GM21526 (cell line): Measurements from ENCODE around the gene TMEM63C.

Experiments
- ATAC-seq: cut with Tn5 transposase; IDR thresholded peaks from one replicate; pipeline ENCODE4 v1.9.1; 2021; ENCODE audit warnings: moderate library complexity; ENCODE audit not compliant: unreplicated experiment, low FRiP score

The TMEM63C gene

GRCh38 chr14:77181603-77182437 is at the start of gene TMEM63C:
TMEM63C (plus strand) TSS chr14:77181798; CDS start chr14:77218814, 37,016 bp downstream.
- ATAC-seq: no peak

GRCh38 chr14:77131871-77132486 is 49.6 kb upstream of the TMEM63C start:
- ATAC-seq: no peak

DNA sequence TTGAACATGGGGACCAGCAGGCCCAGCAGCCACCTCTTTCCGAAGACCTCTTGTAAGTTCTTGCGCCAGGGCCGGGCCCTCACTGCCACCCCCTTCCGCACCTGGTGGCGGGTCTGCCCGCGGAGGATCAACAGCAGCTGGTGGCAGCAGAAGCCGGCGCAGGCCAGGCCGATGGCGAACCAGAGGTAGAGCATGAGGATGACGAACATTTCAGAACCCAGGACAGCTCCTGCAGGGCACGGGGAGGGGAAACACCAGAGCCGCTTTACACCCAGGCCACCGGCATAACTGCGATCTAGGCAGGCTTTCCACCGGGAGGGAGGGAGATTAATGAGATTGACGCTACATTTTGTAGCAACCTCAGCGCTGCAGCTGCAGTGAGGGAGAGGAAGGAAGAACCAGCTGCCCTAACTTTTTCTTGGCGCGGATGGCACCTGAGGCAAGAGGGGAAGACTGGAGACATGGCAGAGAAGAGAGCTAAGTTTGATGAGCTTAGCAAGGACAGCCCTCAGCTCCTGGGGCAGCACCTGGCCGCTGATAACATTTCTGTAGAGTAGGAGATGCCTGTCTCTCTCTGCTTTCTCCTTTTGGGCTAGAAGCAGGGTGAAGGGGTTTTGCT is 47.8 kb upstream of the TMEM63C start:
- peak; percentile 64 for ATAC-seq

DNA sequence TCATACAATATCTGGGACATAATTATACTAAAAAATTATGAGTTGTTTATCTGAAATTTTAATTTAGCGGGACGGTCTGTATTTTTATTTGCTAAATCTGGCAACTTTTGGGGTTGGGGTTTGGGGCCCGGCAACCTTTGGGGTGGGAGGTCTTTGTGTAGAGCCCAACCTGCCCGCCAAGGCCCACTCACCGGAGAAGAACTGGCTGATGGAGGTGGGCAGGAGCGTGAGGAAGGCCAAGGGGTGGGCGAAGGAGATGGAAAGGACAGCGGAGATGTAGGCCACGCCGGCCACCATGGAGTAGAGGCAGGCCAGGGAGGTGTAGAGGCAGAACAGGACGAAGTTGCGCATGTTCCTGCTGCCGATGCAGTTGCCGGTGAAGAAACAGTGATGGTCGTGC is 42.6 kb upstream of the TMEM63C start:
- no peak for ATAC-seq

DNA sequence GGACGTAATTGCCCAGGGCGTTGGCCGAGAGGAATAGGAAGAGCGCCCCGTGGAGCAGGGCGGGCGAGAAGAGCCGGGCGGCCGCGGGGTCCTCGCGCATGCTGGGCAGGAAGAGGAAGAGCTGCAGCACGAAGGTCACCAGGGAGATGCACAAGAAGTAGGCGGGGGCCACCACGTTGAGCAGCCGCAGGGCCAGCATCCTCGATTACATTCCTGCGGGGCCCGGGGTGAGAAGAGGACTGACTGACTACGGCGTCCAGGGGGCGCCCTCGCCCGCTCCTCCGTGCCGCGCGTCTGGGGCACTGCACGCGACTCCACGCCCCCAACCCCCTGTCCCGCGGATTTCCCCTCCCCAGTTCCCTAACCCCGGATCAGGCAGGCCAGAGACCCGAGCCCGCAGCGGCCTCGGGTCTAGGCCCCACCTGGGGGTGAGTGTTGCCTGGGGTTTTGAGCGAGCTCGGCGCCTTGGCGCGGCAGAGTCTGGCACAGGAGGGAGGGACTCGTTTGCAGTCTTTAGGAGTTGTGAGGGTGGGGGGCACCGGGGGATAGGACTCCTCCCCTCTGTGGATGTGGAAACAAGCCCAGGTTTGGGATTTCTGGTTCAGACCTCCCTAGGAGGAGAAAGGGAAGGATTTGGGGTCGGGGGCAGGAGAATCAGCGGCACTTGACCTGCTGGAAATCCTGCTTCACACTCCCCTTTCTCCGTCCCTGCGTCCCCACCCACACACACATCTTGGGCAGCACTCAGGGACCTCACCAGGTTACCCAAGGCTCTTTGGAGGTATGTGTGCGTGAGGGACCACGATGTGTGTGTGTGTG is 41.8 kb upstream of the TMEM63C start:
- no peak for ATAC-seq

GRCh38 chr14:77140359-77141213 is 41.0 kb upstream of the TMEM63C start:
- no peak for ATAC-seq

- ATAC-seq: no peak
Observed at GRCh38 chr14:77141214-77142004, 40.2 kb upstream of the TMEM63C start, which contains the start of gene ZDHHC22. ZDHHC22 (minus strand) TSS chr14:77141791; CDS start chr14:77139738, 2,053 bp downstream.

GRCh38 chr14:77142005-77142800 is 39.4 kb upstream of the TMEM63C start:
- ATAC-seq: no peak

DNA sequence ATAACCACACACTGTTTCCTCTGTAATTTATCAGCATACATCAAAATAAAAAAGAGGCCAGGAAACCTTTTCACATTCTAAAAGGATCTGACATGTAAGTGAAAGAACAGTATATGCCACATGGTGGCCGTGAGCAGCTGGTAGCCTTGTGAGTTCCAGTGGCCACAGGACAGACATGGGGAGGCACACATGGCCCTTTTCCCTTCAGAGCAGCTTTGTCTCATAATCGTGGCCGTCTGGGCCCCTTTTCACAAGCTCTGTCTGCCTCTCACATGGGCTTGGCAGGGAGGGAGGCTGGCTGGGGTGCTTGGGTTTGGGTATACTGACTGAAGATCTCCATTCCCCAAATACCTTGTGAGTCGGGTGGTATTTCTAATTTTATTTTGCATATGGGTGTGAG is 38.5 kb upstream of the TMEM63C start:
- ATAC-seq: no peak

- no peak for ATAC-seq
Observed at GRCh38 chr14:77144412-77145115, 37.0 kb upstream of the TMEM63C start.

DNA sequence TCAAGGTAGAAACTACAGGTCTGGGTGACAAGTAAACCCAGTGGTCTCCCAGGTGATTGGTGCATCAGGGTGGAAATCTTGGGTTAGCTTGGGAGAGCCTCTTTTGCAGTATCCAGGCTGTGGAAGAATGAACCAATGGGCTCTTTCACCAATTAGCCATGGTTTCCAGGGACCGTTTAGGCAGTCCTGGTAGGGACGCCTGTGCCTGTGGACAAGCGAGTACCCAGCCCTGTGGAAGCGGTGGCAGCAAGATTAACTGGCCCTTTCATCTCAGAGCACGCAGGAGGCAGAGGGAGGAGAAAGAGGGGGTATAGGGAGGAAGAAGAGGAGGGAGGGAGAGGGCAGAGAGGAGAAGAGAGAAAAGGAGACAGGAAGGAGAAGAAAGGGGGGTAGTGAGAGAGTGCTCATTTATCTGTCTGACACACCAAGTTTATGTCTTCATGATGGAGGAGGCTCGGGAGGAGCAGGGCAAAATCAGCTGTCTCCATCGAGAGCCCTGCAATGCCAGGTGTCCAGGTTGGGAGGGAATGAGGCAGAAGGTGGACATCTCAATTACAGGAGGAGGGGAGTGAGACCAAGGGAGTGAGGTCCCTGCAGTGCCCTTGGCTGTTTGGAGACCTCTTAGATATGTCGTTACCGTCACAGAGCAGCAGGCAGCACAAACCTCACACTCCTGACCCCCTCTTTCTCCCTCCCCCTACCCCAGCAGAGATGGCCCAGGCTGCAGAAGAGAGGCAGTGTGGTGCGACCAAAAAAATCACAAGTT is 35.4 kb upstream of the TMEM63C start:
- ATAC-seq: no peak

- ATAC-seq: no peak
Observed at GRCh38 chr14:77148510-77149231, 32.9 kb upstream of the TMEM63C start.

DNA sequence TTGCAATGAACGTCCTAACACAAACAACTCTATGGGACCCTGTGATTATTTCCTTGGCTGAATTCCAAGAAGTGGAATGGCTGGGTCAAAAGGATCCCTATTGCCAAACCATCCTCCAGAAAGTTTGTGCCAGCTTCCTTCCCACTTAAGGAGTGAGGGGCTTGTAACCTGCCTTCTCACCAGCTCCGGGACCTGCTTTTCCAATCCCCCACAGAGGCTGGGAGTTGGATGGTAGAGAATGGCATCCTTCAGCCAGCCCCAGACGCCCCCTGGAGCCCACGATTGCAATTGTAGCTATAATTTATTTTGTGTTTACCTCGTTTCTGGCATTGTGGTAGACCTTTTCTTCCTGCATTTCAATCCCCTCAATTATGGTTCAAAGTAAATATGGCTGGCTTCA is 30.4 kb upstream of the TMEM63C start:
- no peak for ATAC-seq

- no peak for ATAC-seq
Observed at GRCh38 chr14:77151918-77152588, 29.5 kb upstream of the TMEM63C start.

DNA sequence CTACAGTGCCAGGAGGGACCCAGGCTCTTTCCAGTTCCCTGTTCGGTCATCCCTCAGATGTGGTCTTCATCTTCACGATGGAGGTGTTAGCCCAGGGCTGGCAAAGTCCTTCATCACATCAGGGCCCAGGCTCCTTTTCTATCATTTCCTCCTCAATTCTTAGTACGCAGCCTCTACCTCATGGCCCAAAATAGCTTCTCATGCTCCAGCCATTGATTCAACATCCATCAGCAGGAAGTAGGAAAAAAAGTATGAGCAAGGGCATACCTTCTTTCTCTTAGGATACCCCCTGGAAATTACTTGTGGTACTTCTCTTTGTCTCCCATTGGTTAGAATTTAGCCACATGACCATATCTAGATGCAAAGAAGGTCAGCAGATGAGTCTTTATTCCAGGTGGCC is 27.8 kb upstream of the TMEM63C start:
- ATAC-seq: no peak

- no peak for ATAC-seq
Observed at GRCh38 chr14:77154421-77154820, 27.2 kb upstream of the TMEM63C start.
